ENCODE results near the gene TARDBP. TPM values are rescaled to one million over a fixed set of nuclear protein-coding genes. Genes with fewer than 3 reads are reported as not detected.

The TARDBP gene
- total and polyA plus RNA-seq, 8 donors = 43.3 to 84.7 (median 53.7) TPM

DNA sequence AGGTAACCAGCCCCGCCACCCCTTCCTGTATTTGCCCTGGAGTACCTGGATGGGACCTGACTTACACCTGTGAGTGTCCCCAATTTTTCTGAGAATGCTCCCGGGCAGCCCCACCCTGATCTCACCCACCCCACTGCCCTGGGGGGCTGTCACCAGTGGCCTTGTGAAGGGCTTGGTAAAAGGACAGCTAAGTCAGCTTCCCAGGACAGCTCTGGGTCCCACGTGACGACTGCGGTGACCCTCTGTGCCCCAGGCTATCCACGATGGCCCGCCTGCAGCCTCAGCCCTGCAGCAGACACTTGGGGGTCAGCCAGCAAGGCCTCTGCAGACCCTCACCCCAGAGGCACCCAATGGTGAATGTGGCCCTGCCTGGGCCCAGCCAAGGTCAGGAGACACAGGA, 41.7 kb downstream of the TARDBP start:
- Histone ChIP-seq H3K4me3 (no peak overlapping the region), H3K9me3 (no peaks in the 10 kb centered on the region), H3K27me3 (no peaks in the 10 kb centered on the region), H3K36me3 (peaks cover 2 to 11% (median 5%) of the 10 kb centered on the region in 3 donors), H3K4me1 (peaks cover 0 to 8% (median 7%) of the 10 kb centered on the region in 3 donors), H3K27ac (no peak overlapping the region)
- FAIRE-seq = no peak
- intact Hi-C loops (cut with DNase I) = no loop called here
- no peak for ATAC-seq
- WGBS, 2 donors = 86 to 87% methylated on average over 7 of the region's 7 CpGs
- TF ChIP-seq, protein P1, sequence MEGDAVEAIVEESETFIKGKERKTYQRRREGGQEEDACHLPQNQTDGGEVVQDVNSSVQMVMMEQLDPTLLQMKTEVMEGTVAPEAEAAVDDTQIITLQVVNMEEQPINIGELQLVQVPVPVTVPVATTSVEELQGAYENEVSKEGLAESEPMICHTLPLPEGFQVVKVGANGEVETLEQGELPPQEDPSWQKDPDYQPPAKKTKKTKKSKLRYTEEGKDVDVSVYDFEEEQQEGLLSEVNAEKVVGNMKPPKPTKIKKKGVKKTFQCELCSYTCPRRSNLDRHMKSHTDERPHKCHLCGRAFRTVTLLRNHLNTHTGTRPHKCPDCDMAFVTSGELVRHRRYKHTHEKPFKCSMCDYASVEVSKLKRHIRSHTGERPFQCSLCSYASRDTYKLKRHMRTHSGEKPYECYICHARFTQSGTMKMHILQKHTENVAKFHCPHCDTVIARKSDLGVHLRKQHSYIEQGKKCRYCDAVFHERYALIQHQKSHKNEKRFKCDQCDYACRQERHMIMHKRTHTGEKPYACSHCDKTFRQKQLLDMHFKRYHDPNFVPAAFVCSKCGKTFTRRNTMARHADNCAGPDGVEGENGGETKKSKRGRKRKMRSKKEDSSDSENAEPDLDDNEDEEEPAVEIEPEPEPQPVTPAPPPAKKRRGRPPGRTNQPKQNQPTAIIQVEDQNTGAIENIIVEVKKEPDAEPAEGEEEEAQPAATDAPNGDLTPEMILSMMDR (IDR thresholded peaks at IDR 0.05) = no peak
- peak in 1 of 6 donors; percentile 38 for DNase-seq

DNA sequence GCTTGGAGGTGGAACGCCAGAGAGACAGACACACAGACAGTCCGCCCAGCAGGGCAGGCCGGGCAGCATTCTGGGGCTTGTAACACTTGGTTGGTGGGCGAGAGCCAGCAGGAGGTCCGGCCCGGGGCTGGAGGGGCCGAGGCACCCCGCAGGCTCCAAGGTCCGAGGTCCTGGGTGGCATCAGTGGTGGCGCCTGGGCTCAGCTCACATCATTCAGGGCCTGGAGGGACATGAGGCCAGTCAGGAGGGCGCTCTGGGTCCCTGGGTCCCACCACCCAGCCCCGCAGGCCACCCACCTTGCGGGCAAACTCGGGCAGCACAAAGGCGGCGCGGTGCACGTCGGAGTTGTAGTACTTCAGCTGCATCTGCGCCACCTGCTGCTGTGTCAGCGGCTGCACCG, 42.2 kb downstream of the TARDBP start:
- intact Hi-C loops (cut with DNase I) = no loop called here
- TF ChIP-seq, protein P1 (IDR thresholded peaks at IDR 0.05) = no peak
- Histone ChIP-seq H3K4me1 (peaks cover 0 to 8% (median 7%) of the 10 kb centered on the region in 3 donors), H3K27me3 (no peaks in the 10 kb centered on the region), H3K27ac (no peak overlapping the region), H3K4me3 (no peak overlapping the region), H3K36me3 (peaks cover 2 to 11% (median 5%) of the 10 kb centered on the region in 3 donors), H3K9me3 (no peaks in the 10 kb centered on the region)
- peak in 1 of 6 donors; percentile 50 for DNase-seq
- WGBS, 2 donors = 92 to 93% methylated on average over 22 of the region's 22 CpGs
- no peak for ATAC-seq
- FAIRE-seq = no peak

DNA sequence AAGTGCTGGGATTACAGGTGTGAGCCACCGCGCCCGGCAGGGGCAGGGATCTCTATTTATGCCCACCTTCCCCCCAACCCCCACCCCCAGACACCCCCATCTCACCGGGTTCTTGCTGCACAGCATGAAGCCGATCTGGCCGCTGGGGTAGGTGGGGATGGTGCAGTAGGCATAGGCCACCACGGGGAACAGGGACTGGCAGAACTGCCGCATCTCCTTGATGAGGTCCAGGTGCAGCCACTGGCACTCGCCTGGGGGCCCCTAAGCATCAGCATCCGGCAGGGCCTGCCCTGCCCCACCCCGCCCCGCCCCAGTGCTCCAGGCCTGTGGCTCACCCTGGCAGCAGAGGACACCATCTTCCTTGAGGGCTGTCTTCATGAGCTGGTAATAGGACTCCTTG, 43.2 kb downstream of the TARDBP start:
- FAIRE-seq (no peak), DNase-seq (no peak), ATAC-seq (no peak)
- no peaks in the 10 kb centered on the region for H3K9me3 ChIP-seq
- intact Hi-C loops (cut with DNase I) = no loop called here
- H3K4me1 ChIP-seq = peaks cover 0 to 8% (median 7%) of the 10 kb centered on the region in 3 donors
- no peak overlapping the region for H3K4me3 ChIP-seq
- no peaks in the 10 kb centered on the region for H3K27me3 ChIP-seq
- WGBS, 2 donors = 94 to 95% methylated on average over 12 of the region's 12 CpGs
- H3K27ac ChIP-seq = no peak overlapping the region
- TF ChIP-seq, protein P1 (IDR thresholded peaks at IDR 0.05) = no peak
- H3K36me3 ChIP-seq = peaks cover 2 to 11% (median 5%) of the 10 kb centered on the region in 3 donors

DNA sequence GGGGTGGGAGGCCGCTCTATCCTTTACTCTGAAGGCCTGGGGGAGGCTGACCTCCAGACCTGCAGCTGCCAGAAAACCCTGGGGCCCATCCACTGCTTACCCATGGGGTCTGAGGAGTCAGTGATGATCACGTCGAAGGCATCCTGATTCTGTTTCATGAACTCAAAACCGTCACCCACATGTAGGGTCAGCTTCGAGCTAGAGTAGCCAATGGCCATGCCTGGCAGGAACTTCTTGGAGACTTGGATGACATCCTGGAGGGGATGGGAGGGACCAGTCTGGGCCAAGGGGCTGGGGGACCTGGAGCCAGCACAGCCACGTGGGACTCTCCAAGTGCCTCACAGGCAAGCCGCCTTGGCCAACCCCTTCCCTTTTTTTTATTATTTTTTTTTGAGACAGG, 44.0 kb downstream of the TARDBP start:
- Histone ChIP-seq H3K27me3 (no peaks in the 10 kb centered on the region), H3K36me3 (peaks cover 2 to 11% (median 5%) of the 10 kb centered on the region in 3 donors), H3K27ac (no peak overlapping the region), H3K9me3 (no peaks in the 10 kb centered on the region), H3K4me1 (peaks cover 0 to 11% (median 7%) of the 10 kb centered on the region in 3 donors), H3K4me3 (no peak overlapping the region)
- TF ChIP-seq, protein P1 (IDR thresholded peaks at IDR 0.05) = no peak
- ATAC-seq (no peak), FAIRE-seq (no peak), DNase-seq (no peak)
- WGBS, 2 donors = 93% methylated on average over 7 of the region's 7 CpGs
- intact Hi-C loops (cut with DNase I) = no loop called here

DNA sequence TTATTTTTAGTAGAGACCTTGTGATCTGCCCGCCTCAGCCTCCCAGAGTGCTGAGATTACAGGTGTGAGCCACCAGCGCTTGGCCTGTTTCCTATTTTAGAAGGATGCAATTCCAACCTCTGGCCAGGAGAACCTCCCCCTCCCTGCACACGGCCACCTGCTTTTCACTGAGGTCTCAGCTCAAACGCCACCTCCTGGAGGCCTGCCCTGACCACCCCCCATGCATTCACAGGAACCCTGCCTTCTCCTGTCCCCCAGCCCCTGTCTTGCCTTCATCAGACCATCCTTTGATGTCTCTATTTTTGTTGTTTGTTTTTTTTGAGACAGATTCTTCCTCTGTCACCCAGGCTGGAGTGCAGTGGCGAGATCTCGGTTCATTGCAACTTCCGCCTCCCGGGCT, 45.0 kb downstream of the TARDBP start:
- no peaks in the 10 kb centered on the region for H3K9me3 ChIP-seq
- FAIRE-seq (no peak), ATAC-seq (no peak), DNase-seq (no peak)
- H3K4me1 ChIP-seq = peaks cover 0 to 11% (median 7%) of the 10 kb centered on the region in 3 donors
- peaks cover 2 to 11% (median 5%) of the 10 kb centered on the region in 3 donors for H3K36me3 ChIP-seq
- H3K4me3 ChIP-seq = no peak overlapping the region
- intact Hi-C loops (cut with DNase I) = no loop called here
- TF ChIP-seq, protein P1 (IDR thresholded peaks at IDR 0.05) = no peak
- no peaks in the 10 kb centered on the region for H3K27me3 ChIP-seq
- WGBS, 2 donors = 81 to 88% methylated on average over 8 of the region's 8 CpGs
- H3K27ac ChIP-seq = no peak overlapping the region

Measured in pancreas (tissue), 10 donors.